HG02759 (cell line): ENCODE results near the gene KATNAL1.
A peak's percentile ranks its signal among the peaks of the same experiment; 100 is the strongest.

Experiments used
- ATAC-seq: cut with Tn5 transposase; IDR thresholded peaks from one replicate; pipeline ENCODE4 v1.9.1; 2021; ENCODE audit warnings: mild to moderate bottlenecking, moderate library complexity; ENCODE audit not compliant: unreplicated experiment

Gene KATNAL1

GRCh38 chr13:30169442-30169841 lies 137.9 kb downstream of the KATNAL1 start:
- ATAC-seq, result no peak

GRCh38 chr13:30165796-30166195 lies 141.6 kb downstream of the KATNAL1 start:
- no peak for ATAC-seq

GRCh38 chr13:30165071-30165470 lies 142.3 kb downstream of the KATNAL1 start:
- ATAC-seq, result no peak

GRCh38 chr13:30164146-30164545 lies 143.2 kb downstream of the KATNAL1 start:
- no peak for ATAC-seq

- ATAC-seq, result no peak
These were observed 143.9 kb downstream of the KATNAL1 start for GRCh38 chr13:30163441-30163840.

GRCh38 chr13:30159446-30159839 lies 147.9 kb downstream of the KATNAL1 start:
- no peak for ATAC-seq

GRCh38 chr13:30158774-30159445 lies 148.4 kb downstream of the KATNAL1 start:
- peak; percentile 33 for ATAC-seq

- ATAC-seq, result peak; percentile 70
These were observed 149.7 kb downstream of the KATNAL1 start for GRCh38 chr13:30157616-30157993.

GRCh38 chr13:30156826-30157615 lies 150.3 kb downstream of the KATNAL1 start:
- ATAC-seq, result peak; percentile 5

GRCh38 chr13:30156270-30156669 lies 151.1 kb downstream of the KATNAL1 start:
- ATAC-seq, result no peak

GRCh38 chr13:30154931-30155330 lies 152.4 kb downstream of the KATNAL1 start:
- no peak for ATAC-seq

GRCh38 chr13:30154531-30154930 lies 152.8 kb downstream of the KATNAL1 start:
- ATAC-seq, result no peak

- ATAC-seq, result no peak
These were observed 153.6 kb downstream of the KATNAL1 start for GRCh38 chr13:30153545-30154426.
